ENCODE results near the gene PRR33. TPM values are rescaled to one million over a fixed set of nuclear protein-coding genes. Genes with fewer than 3 reads are reported as not detected.

The PRR33 gene
- total and polyA plus RNA-seq, 10 of the 15 experiments (the other 5 are each of a cell fraction or from before 2014, with no cell fraction given), result 0.02 to 1.0 (median 0.38) TPM; not detected in 6

GRCh38 chr11:1868056-1868635, 23.5 kb downstream of the PRR33 start:
- H3K4me2 ChIP-seq (ENCODE audit: control insufficient read depth, insufficient read depth), result no peak overlapping the region
- DNase-seq (ENCODE audit: low read depth, low spot score) (no peak), ATAC-seq (peak; percentile 3; the same call in 2 of the 3 replicates), FAIRE-seq (no peak)
- BruUV-seq (replicated peaks), result no TSS peak
- H3K4me1 ChIP-seq (ENCODE audit: control insufficient read depth, insufficient read depth, low read length), result no peaks in the 10 kb centered on the region
- intact Hi-C loops (cut with micrococcal nuclease; ENCODE audit: unreplicated experiment) (no loop called here), in situ Hi-C loops (cut with MboI) (no loop called here)
- ChIA-PET CTCF (no interaction called here), POLR2A (no interaction called here), SMC1A (ENCODE audit: uncharacterized antibody, unreplicated experiment) (no interaction called here), RAD21 (ENCODE audit: unreplicated experiment) (no interaction called here)
- H4K20me1 ChIP-seq (ENCODE audit: control insufficient read depth, insufficient read depth), result no peaks in the 10 kb centered on the region; the same call in 1 of the 2 replicates
- TF ChIP-seq NKRF (conservative IDR thresholded peaks at IDR 0.05), result no peak
- no peak for TF ChIP-seq POLR2AphosphoS2 (IDR thresholded peaks at IDR 0.05; ENCODE audit: low read depth, low read length)
- TF ChIP-seq RAD21 (IDR thresholded peaks at IDR 0.05; ENCODE audit: insufficient read depth, low read depth, low read length), result no peak
- TF ChIP-seq SUZ12 (IDR thresholded peaks at IDR 0.05; ENCODE audit: unreplicated experiment), result no peak
- TF ChIP-seq, protein P1, sequence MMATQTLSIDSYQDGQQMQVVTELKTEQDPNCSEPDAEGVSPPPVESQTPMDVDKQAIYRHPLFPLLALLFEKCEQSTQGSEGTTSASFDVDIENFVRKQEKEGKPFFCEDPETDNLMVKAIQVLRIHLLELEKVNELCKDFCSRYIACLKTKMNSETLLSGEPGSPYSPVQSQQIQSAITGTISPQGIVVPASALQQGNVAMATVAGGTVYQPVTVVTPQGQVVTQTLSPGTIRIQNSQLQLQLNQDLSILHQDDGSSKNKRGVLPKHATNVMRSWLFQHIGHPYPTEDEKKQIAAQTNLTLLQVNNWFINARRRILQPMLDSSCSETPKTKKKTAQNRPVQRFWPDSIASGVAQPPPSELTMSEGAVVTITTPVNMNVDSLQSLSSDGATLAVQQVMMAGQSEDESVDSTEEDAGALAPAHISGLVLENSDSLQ (IDR thresholded peaks at IDR 0.05), result no peak
- TF ChIP-seq SMC3 (IDR thresholded peaks at IDR 0.05; ENCODE audit: borderline replicate concordance, low read length), result no peak
- TF ChIP-seq SMAD1 (IDR thresholded peaks at IDR 0.05; ENCODE audit: low read depth, partially characterized antibody), result no peak
- no peak for TF ChIP-seq ESRRA (IDR thresholded peaks at IDR 0.05; ENCODE audit: low read length)
- no peak for TF ChIP-seq RELA (IDR thresholded peaks at IDR 0.05; ENCODE audit: borderline replicate concordance, partially characterized antibody)
- H3K27ac ChIP-seq (ENCODE audit: control insufficient read depth, insufficient read depth), result no peak overlapping the region
- peaks cover 9% of the 10 kb centered on the region for H3K79me2 ChIP-seq (ENCODE audit: control insufficient read depth, insufficient read depth, low read length)
- H3K36me3 ChIP-seq (ENCODE audit: control insufficient read depth in 2 of 2, insufficient read depth in 2 of 2, low read length in 1 of 2), result peaks cover under 1 to 7% of the 10 kb centered on the region in 2 experiments; a peak in 3 of 4 replicates
- no peak overlapping the region for H3K4me3 ChIP-seq
- WGBS (ENCODE audit: insufficient coverage, insufficient replicate concordance, low lambda C conversion rate, missing lambda C conversion rate), result 78% methylated on average over 13 of the region's 14 CpGs
- H3K9me3 ChIP-seq (replicated peaks; ENCODE audit: control insufficient read depth, insufficient read depth, low read length), result no peaks in the 10 kb centered on the region
- H2AFZ ChIP-seq (ENCODE audit: control insufficient read depth, low read depth, low read length), result no peak overlapping the region
- H3K9ac ChIP-seq (ENCODE audit: control insufficient read depth, insufficient read depth, low read length), result no peak overlapping the region
- no peaks in the 10 kb centered on the region for H3K27me3 ChIP-seq (replicated peaks in 1 of 2; ENCODE audit: control insufficient read depth in 2 of 2, insufficient read depth in 2 of 2, low read length in 1 of 2)
